IMR-90 (cell line): ENCODE measurements around the gene MPZL2.

Experiments
- BHLHE40 ChIP-seq: fragments of 150-350 bp; IDR thresholded peaks from 2 replicates; pipeline ENCODE4 v1.6.1; 2016; ENCODE audit warnings: mild to moderate bottlenecking, low read depth, low read length
- CEBPB ChIP-seq: IDR thresholded peaks from 2 replicates; pipeline ENCODE4 v1.6.1; 2012; ENCODE audit warnings: low read depth, low read length, improper control_type of control experiment
- CHD1 ChIP-seq: IDR thresholded peaks from 2 replicates; pipeline ENCODE4 v1.6.1; 2012; ENCODE audit warnings: low read depth, low read length, improper control_type of control experiment
- MAFK ChIP-seq: IDR thresholded peaks from 2 replicates; pipeline ENCODE4 v1.6.1; 2012; ENCODE audit warnings: low read depth, low read length, improper control_type of control experiment
- MAZ ChIP-seq: IDR thresholded peaks from 2 replicates; pipeline ENCODE4 v1.6.1; 2012; ENCODE audit warnings: low read depth, mild to moderate bottlenecking, low read length, improper control_type of control experiment, moderate library complexity, borderline replicate concordance
- POLR2A ChIP-seq: IDR thresholded peaks from 2 replicates; pipeline ENCODE4 v1.6.1; 2012; ENCODE audit warnings: mild to moderate bottlenecking, low read depth, low read length
- RAD21 ChIP-seq: IDR thresholded peaks from 2 replicates; pipeline ENCODE4 v1.6.1; 2012; ENCODE audit warnings: low read length, improper control_type of control experiment
- RCOR1 ChIP-seq: IDR thresholded peaks from 2 replicates; pipeline ENCODE4 v1.6.1; 2012; ENCODE audit warnings: mild to moderate bottlenecking, low read length, improper control_type of control experiment; ENCODE audit not compliant: insufficient replicate concordance
- RFX5 ChIP-seq: IDR thresholded peaks from 2 replicates; pipeline ENCODE4 v1.8.0; 2012; ENCODE audit warnings: low read depth, mild to moderate bottlenecking, low read length, moderate library complexity
- SMC3 ChIP-seq: fragments of 150-350 bp; IDR thresholded peaks from 2 replicates; pipeline ENCODE4 v1.6.1; 2016; ENCODE audit warnings: low read depth, mild to moderate bottlenecking, antibody characterized with exemption, low read length, moderate library complexity
- TF ChIP-seq, protein P1 (sequence below): conservative IDR thresholded peaks from 2 replicates; pipeline ENCODE4 v1.5.1; 2012; ENCODE audit warnings: mild to moderate bottlenecking, low read depth, low read length, improper control_type of control experiment
- TF ChIP-seq, protein P2 (sequence below): fragments of 150-350 bp; IDR thresholded peaks from 2 replicates; pipeline ENCODE4 v1.6.1; 2017; ENCODE audit warnings: mild to moderate bottlenecking, antibody characterized with exemption, low read length, low read depth
- TF ChIP-seq, protein P3 (sequence below): fragments of 150-350 bp; IDR thresholded peaks from 2 replicates; pipeline ENCODE4 v1.6.1; 2016; ENCODE audit warnings: low read depth, mild to moderate bottlenecking, low read length, moderate library complexity, borderline replicate concordance

DNA sequence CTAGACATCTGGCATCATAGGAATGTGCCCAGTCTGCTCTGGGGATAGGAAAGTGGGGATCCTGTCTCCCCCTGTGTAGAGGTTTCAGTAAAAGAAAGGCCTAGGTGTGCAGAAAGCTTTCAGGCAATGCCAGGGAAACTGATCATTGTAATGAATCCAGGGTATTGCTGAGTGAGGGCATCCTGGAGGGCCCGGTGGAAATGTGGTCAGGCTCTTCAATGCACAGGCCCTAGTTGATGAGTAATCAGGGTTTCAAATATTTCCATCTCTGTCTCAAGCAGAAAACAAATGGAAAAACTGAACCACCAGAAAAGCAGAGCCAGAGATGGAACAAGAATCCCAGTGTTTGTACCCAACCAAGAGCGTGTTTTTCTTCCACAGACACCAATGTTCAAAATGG, 42.5 kb upstream of the MPZL2 start:
- no peak for TF ChIP-seq POLR2A
- TF ChIP-seq, protein P1, sequence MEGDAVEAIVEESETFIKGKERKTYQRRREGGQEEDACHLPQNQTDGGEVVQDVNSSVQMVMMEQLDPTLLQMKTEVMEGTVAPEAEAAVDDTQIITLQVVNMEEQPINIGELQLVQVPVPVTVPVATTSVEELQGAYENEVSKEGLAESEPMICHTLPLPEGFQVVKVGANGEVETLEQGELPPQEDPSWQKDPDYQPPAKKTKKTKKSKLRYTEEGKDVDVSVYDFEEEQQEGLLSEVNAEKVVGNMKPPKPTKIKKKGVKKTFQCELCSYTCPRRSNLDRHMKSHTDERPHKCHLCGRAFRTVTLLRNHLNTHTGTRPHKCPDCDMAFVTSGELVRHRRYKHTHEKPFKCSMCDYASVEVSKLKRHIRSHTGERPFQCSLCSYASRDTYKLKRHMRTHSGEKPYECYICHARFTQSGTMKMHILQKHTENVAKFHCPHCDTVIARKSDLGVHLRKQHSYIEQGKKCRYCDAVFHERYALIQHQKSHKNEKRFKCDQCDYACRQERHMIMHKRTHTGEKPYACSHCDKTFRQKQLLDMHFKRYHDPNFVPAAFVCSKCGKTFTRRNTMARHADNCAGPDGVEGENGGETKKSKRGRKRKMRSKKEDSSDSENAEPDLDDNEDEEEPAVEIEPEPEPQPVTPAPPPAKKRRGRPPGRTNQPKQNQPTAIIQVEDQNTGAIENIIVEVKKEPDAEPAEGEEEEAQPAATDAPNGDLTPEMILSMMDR = no peak
- TF ChIP-seq, protein P2, sequence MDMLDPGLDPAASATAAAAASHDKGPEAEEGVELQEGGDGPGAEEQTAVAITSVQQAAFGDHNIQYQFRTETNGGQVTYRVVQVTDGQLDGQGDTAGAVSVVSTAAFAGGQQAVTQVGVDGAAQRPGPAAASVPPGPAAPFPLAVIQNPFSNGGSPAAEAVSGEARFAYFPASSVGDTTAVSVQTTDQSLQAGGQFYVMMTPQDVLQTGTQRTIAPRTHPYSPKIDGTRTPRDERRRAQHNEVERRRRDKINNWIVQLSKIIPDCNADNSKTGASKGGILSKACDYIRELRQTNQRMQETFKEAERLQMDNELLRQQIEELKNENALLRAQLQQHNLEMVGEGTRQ = no peak
- TF ChIP-seq SMC3 = no peak
- TF ChIP-seq CEBPB = no peak
- TF ChIP-seq BHLHE40 = no peak
- TF ChIP-seq, protein P3, sequence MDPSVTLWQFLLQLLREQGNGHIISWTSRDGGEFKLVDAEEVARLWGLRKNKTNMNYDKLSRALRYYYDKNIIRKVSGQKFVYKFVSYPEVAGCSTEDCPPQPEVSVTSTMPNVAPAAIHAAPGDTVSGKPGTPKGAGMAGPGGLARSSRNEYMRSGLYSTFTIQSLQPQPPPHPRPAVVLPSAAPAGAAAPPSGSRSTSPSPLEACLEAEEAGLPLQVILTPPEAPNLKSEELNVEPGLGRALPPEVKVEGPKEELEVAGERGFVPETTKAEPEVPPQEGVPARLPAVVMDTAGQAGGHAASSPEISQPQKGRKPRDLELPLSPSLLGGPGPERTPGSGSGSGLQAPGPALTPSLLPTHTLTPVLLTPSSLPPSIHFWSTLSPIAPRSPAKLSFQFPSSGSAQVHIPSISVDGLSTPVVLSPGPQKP = no peak
- no peak for TF ChIP-seq RAD21
- TF ChIP-seq CHD1 = no peak
- no peak for TF ChIP-seq MAFK
- no peak for TF ChIP-seq MAZ
- no peak for TF ChIP-seq RCOR1
- TF ChIP-seq RFX5 = no peak
